ENCODE measurements around the gene XYLB.

The XYLB gene

GRCh38 chr3:38313263-38313662 lies 33.3 kb upstream of the XYLB start:
- DNase-seq (ENCODE audit: insufficient read length, low spot score) (no peak), FAIRE-seq (no peak)
- no peak for TF ChIP-seq POLR2AphosphoS5 (IDR thresholded peaks at IDR 0.05; ENCODE audit: low read depth, low read length)
- TF ChIP-seq TAF1 (IDR thresholded peaks at IDR 0.05; ENCODE audit: low read depth, low read length): no peak
- TF ChIP-seq POLR2A (IDR thresholded peaks at IDR 0.05; ENCODE audit: low read depth, low read length): no peak
- TF ChIP-seq PAX5 (IDR thresholded peaks at IDR 0.05; ENCODE audit: insufficient read depth, low read length, severe bottlenecking): no peak
- no peak for TF ChIP-seq POU2F2 (IDR thresholded peaks at IDR 0.05; ENCODE audit: low read depth, low read length)
- TF ChIP-seq SPI1 (IDR thresholded peaks at IDR 0.05; ENCODE audit: low read depth, low read length): no peak

DNA sequence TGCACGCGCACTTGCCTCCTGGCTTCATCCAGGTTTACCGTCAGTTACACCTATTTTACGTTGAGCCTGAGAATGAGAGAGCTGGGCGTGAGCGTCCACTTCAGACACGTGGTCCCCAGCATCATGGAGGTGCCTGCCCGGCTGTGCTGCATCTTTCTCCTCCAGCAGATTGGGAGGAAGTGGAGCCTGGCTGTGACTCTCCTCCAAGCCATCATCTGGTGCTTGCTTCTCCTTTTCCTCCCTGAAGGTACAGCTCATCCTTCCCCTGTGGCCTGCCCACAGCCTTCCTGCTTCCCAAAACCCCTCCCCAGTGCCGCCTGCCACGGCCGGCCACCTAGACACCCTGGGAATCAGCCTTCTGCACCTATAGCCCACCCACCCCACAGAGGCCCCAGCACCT lies 32.9 kb upstream of the XYLB start:
- FAIRE-seq (no peak), DNase-seq (ENCODE audit: insufficient read length, low spot score) (no peak)
- no peak for TF ChIP-seq TAF1 (IDR thresholded peaks at IDR 0.05; ENCODE audit: low read depth, low read length)
- no peak for TF ChIP-seq POU2F2 (IDR thresholded peaks at IDR 0.05; ENCODE audit: low read depth, low read length)
- no peak for TF ChIP-seq SPI1 (IDR thresholded peaks at IDR 0.05; ENCODE audit: low read depth, low read length)
- TF ChIP-seq PAX5 (IDR thresholded peaks at IDR 0.05; ENCODE audit: insufficient read depth, low read length, severe bottlenecking): no peak
- TF ChIP-seq POLR2AphosphoS5 (IDR thresholded peaks at IDR 0.05; ENCODE audit: low read depth, low read length): no peak
- no peak for TF ChIP-seq POLR2A (IDR thresholded peaks at IDR 0.05; ENCODE audit: low read depth, low read length)

- DNase-seq (ENCODE audit: insufficient read length, low spot score) (no peak), FAIRE-seq (no peak)
- TF ChIP-seq POLR2AphosphoS5 (IDR thresholded peaks at IDR 0.05; ENCODE audit: low read depth, low read length): no peak
- no peak for TF ChIP-seq POLR2A (IDR thresholded peaks at IDR 0.05; ENCODE audit: low read depth, low read length)
- no peak for TF ChIP-seq POU2F2 (IDR thresholded peaks at IDR 0.05; ENCODE audit: low read depth, low read length)
- TF ChIP-seq TAF1 (IDR thresholded peaks at IDR 0.05; ENCODE audit: low read depth, low read length): no peak
- no peak for TF ChIP-seq SPI1 (IDR thresholded peaks at IDR 0.05; ENCODE audit: low read depth, low read length)
- no peak for TF ChIP-seq PAX5 (IDR thresholded peaks at IDR 0.05; ENCODE audit: insufficient read depth, low read length, severe bottlenecking)
Observed at GRCh38 chr3:38314112-38314763, 32.3 kb upstream of the XYLB start.

DNA sequence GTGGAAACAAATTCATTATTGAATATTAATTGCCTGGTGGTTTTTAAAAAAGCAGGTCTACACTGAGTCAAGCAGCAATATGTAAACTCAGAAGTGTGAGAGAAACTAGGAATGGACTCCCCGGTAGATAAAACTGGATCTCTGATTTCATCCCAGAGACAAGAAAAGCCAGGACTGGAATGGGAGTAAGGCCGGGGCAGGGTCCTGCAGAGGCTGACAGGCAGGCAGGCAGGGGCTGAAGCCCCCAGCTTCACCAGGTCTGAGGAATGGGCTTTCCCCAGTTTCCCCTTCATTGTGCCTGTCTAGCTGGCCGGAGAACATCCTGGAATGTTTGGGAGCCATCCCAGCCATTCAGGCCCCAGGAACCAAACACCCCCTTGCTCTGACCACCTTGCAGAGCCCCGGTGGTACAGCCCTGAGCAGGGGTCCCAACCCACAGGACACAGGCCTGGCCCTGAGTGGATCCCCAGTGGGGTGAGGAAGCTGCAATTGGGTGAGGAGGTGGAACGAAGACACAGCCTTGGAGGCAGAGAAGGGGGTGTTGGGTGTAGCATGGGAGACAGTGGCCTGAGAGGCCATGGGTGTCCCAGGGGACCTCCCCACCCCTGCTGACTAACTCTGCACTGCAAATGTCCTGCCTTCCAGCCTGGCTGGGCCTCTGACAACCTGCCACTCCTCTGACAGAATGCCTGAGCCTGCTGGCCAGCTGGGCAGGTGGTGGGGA lies 31.7 kb upstream of the XYLB start:
- FAIRE-seq: no peak
- TF ChIP-seq POU2F2 (IDR thresholded peaks at IDR 0.05; ENCODE audit: low read depth, low read length) (no peak), SPI1 (IDR thresholded peaks at IDR 0.05; ENCODE audit: low read depth, low read length) (no peak), TAF1 (IDR thresholded peaks at IDR 0.05; ENCODE audit: low read depth, low read length) (no peak), POLR2A (IDR thresholded peaks at IDR 0.05; ENCODE audit: low read depth, low read length) (no peak), POLR2AphosphoS5 (IDR thresholded peaks at IDR 0.05; ENCODE audit: low read depth, low read length) (no peak), PAX5 (IDR thresholded peaks at IDR 0.05; ENCODE audit: insufficient read depth, low read length, severe bottlenecking) (no peak)
- no peak for DNase-seq (ENCODE audit: insufficient read length, low spot score)

DNA sequence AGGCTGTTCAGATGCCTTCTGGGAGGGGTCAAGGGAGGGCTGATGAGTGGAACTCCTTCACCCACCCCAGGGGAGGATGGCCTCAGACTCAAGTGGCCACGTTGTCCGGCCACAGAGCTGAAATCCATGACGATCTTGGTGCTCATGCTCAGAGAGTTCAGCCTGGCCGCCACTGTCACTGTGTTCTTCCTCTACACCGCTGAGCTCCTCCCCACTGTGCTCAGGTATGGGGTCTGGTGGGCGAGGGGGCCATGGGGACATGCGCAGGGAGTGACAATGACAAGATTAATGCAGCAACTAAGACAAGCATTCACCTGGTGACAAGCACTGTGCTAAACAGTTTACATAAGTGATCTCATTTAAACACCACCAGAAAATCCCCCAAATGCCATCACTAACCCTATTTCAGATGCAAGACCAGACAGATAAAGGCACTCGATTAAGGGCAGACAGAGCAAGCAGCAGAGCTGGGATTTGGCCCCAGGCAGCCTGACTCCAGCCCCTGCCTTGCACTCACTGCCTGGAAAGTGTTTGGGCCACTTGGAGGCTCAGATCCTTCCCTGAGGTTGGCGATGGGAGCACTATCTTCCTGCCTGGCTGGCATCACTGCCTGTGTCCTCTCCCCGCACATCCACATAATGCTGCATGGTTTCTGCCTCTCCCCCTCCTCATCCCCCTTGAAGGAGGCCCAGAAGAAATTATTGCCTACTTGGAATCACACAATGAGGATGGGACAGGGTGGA lies 30.9 kb upstream of the XYLB start:
- FAIRE-seq: no peak
- TF ChIP-seq SPI1 (IDR thresholded peaks at IDR 0.05; ENCODE audit: low read depth, low read length) (no peak), POU2F2 (IDR thresholded peaks at IDR 0.05; ENCODE audit: low read depth, low read length) (no peak), TAF1 (IDR thresholded peaks at IDR 0.05; ENCODE audit: low read depth, low read length) (no peak), PAX5 (IDR thresholded peaks at IDR 0.05; ENCODE audit: insufficient read depth, low read length, severe bottlenecking) (no peak), POLR2A (IDR thresholded peaks at IDR 0.05; ENCODE audit: low read depth, low read length) (no peak), POLR2AphosphoS5 (IDR thresholded peaks at IDR 0.05; ENCODE audit: low read depth, low read length) (no peak)
- no peak for DNase-seq (ENCODE audit: insufficient read length, low spot score)

DNA sequence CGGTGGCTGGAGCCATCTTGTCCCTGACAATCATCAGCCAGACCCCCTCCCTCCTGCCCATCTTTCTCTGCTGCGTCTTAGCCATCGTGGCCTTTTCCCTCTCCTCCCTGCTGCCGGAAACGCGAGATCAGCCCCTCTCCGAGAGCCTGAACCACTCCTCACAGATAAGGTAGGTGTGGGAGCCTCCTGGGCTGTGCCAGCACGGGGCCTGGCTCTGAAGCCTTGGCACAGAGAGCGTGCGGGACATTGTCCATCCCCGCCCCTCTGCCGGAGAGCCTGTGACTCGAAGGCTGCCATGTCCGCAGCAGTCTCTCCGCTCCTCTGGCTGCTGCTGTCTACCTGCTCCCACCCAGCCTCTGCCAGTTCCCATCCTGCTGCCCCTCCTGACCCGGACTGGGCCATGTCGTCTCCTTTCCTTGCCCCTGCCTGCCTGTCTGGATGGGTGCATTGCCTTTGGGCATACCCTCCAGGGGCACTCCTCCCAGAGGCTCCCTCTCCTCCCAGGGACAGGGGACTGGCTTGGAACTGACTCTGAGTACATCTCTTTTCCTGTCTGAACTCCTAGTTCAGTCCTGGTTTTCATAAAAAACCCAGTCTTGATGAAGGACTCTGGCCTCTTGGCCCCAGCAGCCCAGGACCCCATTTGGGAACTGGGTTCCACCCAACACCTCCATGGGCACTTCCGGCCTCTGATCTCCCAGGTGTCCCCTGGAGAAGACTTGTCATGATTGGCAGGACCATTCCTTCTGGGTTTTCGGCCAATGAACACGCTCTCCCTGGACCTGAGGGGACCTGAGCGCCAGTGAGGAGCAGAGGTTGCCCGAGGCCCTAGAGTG lies 30.0 kb upstream of the XYLB start:
- TF ChIP-seq POLR2AphosphoS5 (IDR thresholded peaks at IDR 0.05; ENCODE audit: low read depth, low read length) (no peak), POU2F2 (IDR thresholded peaks at IDR 0.05; ENCODE audit: low read depth, low read length) (no peak), TAF1 (IDR thresholded peaks at IDR 0.05; ENCODE audit: low read depth, low read length) (no peak), POLR2A (IDR thresholded peaks at IDR 0.05; ENCODE audit: low read depth, low read length) (no peak), PAX5 (IDR thresholded peaks at IDR 0.05; ENCODE audit: insufficient read depth, low read length, severe bottlenecking) (no peak), SPI1 (IDR thresholded peaks at IDR 0.05; ENCODE audit: low read depth, low read length) (no peak)
- FAIRE-seq (no peak), DNase-seq (ENCODE audit: insufficient read length, low spot score) (no peak)

DNA sequence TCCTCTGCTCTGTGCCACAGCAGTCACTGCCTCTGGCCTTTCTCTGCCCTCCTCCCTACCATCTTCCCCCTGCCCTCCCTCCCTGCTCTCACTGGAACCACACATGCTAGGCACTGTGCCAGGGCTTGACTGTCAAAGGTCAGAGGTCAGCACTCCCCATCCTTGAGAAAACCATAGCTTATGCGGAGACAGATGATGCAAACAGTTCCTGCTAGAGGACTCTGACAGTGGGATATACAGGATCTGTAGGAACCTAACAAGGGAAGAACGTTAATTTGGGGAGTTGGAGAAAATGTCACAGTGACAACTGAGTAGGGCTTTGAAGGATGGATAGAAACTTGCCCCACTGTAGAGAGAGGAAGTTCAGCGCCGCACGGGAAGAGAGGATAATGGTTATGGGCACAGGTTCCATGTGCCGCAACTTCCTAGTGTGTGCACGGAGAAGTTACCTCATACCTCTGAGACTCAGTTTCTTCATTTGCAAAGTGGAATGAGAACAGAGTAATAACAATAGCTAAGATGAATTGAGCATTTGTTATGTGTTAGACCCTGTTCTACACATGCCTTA lies 29.3 kb upstream of the XYLB start:
- DNase-seq (ENCODE audit: insufficient read length, low spot score): no peak
- TF ChIP-seq TAF1 (IDR thresholded peaks at IDR 0.05; ENCODE audit: low read depth, low read length) (no peak), POU2F2 (IDR thresholded peaks at IDR 0.05; ENCODE audit: low read depth, low read length) (no peak), POLR2AphosphoS5 (IDR thresholded peaks at IDR 0.05; ENCODE audit: low read depth, low read length) (no peak), PAX5 (IDR thresholded peaks at IDR 0.05; ENCODE audit: insufficient read depth, low read length, severe bottlenecking) (no peak), POLR2A (IDR thresholded peaks at IDR 0.05; ENCODE audit: low read depth, low read length) (no peak), SPI1 (IDR thresholded peaks at IDR 0.05; ENCODE audit: low read depth, low read length) (no peak)
- no peak for FAIRE-seq

Measured in GM12891 (cell line).